PC-3 (cell line): Measurements from ENCODE around the gene SPEM3.

Source experiments
- EZH2 ChIP-seq: fragments of 300-600 bp; sonication (generic); IDR thresholded peaks from one replicate; pipeline ENCODE4 v1.6.1; 2017; ENCODE audit warnings: antibody characterized with exemption, mild to moderate bottlenecking, low read length; ENCODE audit not compliant: unreplicated experiment
- EZH2phosphoT487 ChIP-seq: fragments of 300-600 bp; sonication (generic); IDR thresholded peaks from 2 replicates; pipeline ENCODE4 v1.6.1; 2018; ENCODE audit warnings: mild to moderate bottlenecking, antibody characterized with exemption, low read length, borderline replicate concordance
- TF ChIP-seq, protein P1 (sequence below): fragments of 300-600 bp; sonication (generic); conservative IDR thresholded peaks from 2 replicates; pipeline ENCODE4 v1.5.1; 2017; ENCODE audit warnings: antibody characterized with exemption, low read depth, mild to moderate bottlenecking, low read length

DNA sequence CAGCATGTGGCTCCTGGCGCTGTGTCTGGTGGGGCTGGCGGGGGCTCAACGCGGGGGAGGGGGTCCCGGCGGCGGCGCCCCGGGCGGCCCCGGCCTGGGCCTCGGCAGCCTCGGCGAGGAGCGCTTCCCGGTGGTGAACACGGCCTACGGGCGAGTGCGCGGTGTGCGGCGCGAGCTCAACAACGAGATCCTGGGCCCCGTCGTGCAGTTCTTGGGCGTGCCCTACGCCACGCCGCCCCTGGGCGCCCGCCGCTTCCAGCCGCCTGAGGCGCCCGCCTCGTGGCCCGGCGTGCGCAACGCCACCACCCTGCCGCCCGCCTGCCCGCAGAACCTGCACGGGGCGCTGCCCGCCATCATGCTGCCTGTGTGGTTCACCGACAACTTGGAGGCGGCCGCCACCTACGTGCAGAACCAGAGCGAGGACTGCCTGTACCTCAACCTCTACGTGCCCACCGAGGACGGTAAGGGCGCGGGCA lies 20.4 kb upstream of the SPEM3 start:
- TF ChIP-seq, protein P1, sequence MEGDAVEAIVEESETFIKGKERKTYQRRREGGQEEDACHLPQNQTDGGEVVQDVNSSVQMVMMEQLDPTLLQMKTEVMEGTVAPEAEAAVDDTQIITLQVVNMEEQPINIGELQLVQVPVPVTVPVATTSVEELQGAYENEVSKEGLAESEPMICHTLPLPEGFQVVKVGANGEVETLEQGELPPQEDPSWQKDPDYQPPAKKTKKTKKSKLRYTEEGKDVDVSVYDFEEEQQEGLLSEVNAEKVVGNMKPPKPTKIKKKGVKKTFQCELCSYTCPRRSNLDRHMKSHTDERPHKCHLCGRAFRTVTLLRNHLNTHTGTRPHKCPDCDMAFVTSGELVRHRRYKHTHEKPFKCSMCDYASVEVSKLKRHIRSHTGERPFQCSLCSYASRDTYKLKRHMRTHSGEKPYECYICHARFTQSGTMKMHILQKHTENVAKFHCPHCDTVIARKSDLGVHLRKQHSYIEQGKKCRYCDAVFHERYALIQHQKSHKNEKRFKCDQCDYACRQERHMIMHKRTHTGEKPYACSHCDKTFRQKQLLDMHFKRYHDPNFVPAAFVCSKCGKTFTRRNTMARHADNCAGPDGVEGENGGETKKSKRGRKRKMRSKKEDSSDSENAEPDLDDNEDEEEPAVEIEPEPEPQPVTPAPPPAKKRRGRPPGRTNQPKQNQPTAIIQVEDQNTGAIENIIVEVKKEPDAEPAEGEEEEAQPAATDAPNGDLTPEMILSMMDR = no peak
- TF ChIP-seq EZH2phosphoT487 (no peak), EZH2 (no peak)
